Upper lobe of right lung (tissue), 1 donor: ENCODE data around the gene TBX10. TPM values are rescaled to one million over a fixed set of nuclear protein-coding genes. Genes with fewer than 3 reads are reported as not detected.

Experiments
- ATAC-seq: fragments of 200-7000 bp; cut with Tn5 transposase; one replicate; pipeline ENCODE4 v1.9.1; 2020; ENCODE audit warnings: mild to moderate bottlenecking, moderate library complexity
- DNase-seq: peaks from one replicate; pipeline ENCODE4 v3.0.0-alpha.2; 2020
- H3K27ac ChIP-seq: fragments of 200-600 bp; one replicate; pipeline ENCODE4 v1.8.0; 2022
- H3K27me3 ChIP-seq: fragments of 200-600 bp; one replicate; pipeline ENCODE4 v1.8.0; 2022; ENCODE audit warnings: mild to moderate bottlenecking
- H3K36me3 ChIP-seq: fragments of 200-600 bp; one replicate; pipeline ENCODE4 v1.8.0; 2022
- H3K4me1 ChIP-seq: fragments of 200-600 bp; one replicate; pipeline ENCODE4 v1.8.0; 2022
- H3K4me3 ChIP-seq: fragments of 200-600 bp; one replicate; pipeline ENCODE4 v1.8.0; 2022; ENCODE audit warnings: mild to moderate bottlenecking
- H3K9me3 ChIP-seq: fragments of 200-600 bp; one replicate; pipeline ENCODE4 v1.8.0; 2022
- CTCF ChIP-seq: fragments of 200-600 bp; IDR thresholded peaks from one replicate; pipeline ENCODE4 v1.8.0; 2022; ENCODE audit warnings: antibody characterized with exemption
- intact Hi-C: fragments of 100-400 bp; cut with DNase I; formaldehyde crosslinking; loops from one replicate; pipeline ENCODE4 v1.11.0; 2022
- total RNA-seq: library from RNA; stranded (reverse); fragmentation: NEBNext Ultra II Directional; extraction: Animal tissue kit (Norgen Biotek cat#: 25700); gene quantifications from one replicate; pipeline ENCODE4 v1.2.1, GENCODE V29; 2021
- donor health status: DM: no; HTN: yes; CAD: no; lungs with severe emphysema.

The TBX10 gene
- total RNA-seq, 1 donor from 2014 or later: not detected

- H3K4me1 ChIP-seq: no peaks in the 10 kb centered on the region
- H3K4me3 ChIP-seq: no peak overlapping the region
- no peaks in the 10 kb centered on the region for H3K36me3 ChIP-seq
- H3K27ac ChIP-seq: no peak overlapping the region
- intact Hi-C loops: no loop called here
- peak; percentile 66 for ATAC-seq
- H3K9me3 ChIP-seq: no peaks in the 10 kb centered on the region
- H3K27me3 ChIP-seq: no peaks in the 10 kb centered on the region
- peak; percentile 24 for TF ChIP-seq CTCF
- peak; percentile 74 for DNase-seq
Observed at GRCh38 chr11:67665541-67666302, 26.2 kb upstream of the TBX10 start.

- no peaks in the 10 kb centered on the region for H3K9me3 ChIP-seq
- peak; percentile 49 for DNase-seq
- no peaks in the 10 kb centered on the region for H3K27me3 ChIP-seq
- H3K4me1 ChIP-seq: no peaks in the 10 kb centered on the region
- H3K4me3 ChIP-seq: no peak overlapping the region
- no peaks in the 10 kb centered on the region for H3K36me3 ChIP-seq
- H3K27ac ChIP-seq: no peak overlapping the region
- intact Hi-C loops: no loop called here
- no peak for ATAC-seq
- no peak for TF ChIP-seq CTCF
Observed at GRCh38 chr11:67664696-67665540, 25.4 kb upstream of the TBX10 start.

- H3K27me3 ChIP-seq: no peaks in the 10 kb centered on the region
- H3K36me3 ChIP-seq: no peaks in the 10 kb centered on the region
- no peak overlapping the region for H3K4me3 ChIP-seq
- intact Hi-C loops: no loop called here
- no peaks in the 10 kb centered on the region for H3K4me1 ChIP-seq
- peak; percentile 52 for DNase-seq
- H3K27ac ChIP-seq: no peak overlapping the region
- H3K9me3 ChIP-seq: no peaks in the 10 kb centered on the region
- no peak for TF ChIP-seq CTCF
- no peak for ATAC-seq
Observed at GRCh38 chr11:67664213-67664585, 24.6 kb upstream of the TBX10 start.

GRCh38 chr11:67663532-67664212, 24.1 kb upstream of the TBX10 start:
- Histone ChIP-seq H3K27ac (no peak overlapping the region), H3K27me3 (no peaks in the 10 kb centered on the region), H3K9me3 (no peaks in the 10 kb centered on the region), H3K36me3 (no peaks in the 10 kb centered on the region), H3K4me1 (no peaks in the 10 kb centered on the region), H3K4me3 (no peak overlapping the region)
- TF ChIP-seq CTCF: no peak
- peak; percentile 12 for DNase-seq
- intact Hi-C loops: no loop called here
- no peak for ATAC-seq

GRCh38 chr11:67662835-67663531, 23.4 kb upstream of the TBX10 start:
- Histone ChIP-seq H3K4me1 (no peaks in the 10 kb centered on the region), H3K9me3 (no peaks in the 10 kb centered on the region), H3K4me3 (no peak overlapping the region), H3K27ac (no peak overlapping the region), H3K27me3 (no peaks in the 10 kb centered on the region), H3K36me3 (no peaks in the 10 kb centered on the region)
- TF ChIP-seq CTCF: no peak
- DNase-seq (peak; percentile 56), ATAC-seq (no peak)
- intact Hi-C loops: no loop called here
